K562 (cell line): ENCODE results near the gene LST1. TPM values are rescaled to one million over a fixed set of nuclear protein-coding genes. Genes with fewer than 3 reads are reported as not detected.

Source experiments
- AFF1 ChIP-seq, 2 experiments: fragments of 450-650 bp; IDR thresholded peaks; 2 replicates each; pipeline ENCODE4 v1.6.1; 2018; ENCODE audit warnings: mild to moderate bottlenecking in 2 of 2, low read depth in 1 of 2; ENCODE audit not compliant: partially characterized antibody in 2 of 2
- ARHGAP35 ChIP-seq: fragments of 450-650 bp; IDR thresholded peaks from 2 replicates; pipeline ENCODE4 v1.6.1; 2018; ENCODE audit not compliant: partially characterized antibody
- ATF3 ChIP-seq, 2 experiments: fragments of 450-650 bp in 1 of 2; sonication (generic) in 1 of 2; formaldehyde crosslinking in 1 of 2; IDR thresholded peaks in 1 of 2; conservative IDR thresholded peaks in 1 of 2; 2 replicates each; pipeline versions ENCODE4 v1.6.1 to v1.8.1; 2016 to 2023; ENCODE audit warnings: mild to moderate bottlenecking in 2 of 2, moderate library complexity in 2 of 2, inconsistent platforms in 1 of 2, missing genetic modification reagents in 1 of 2
- CEBPB ChIP-seq: fragments of 450-650 bp; IDR thresholded peaks from 2 replicates; pipeline ENCODE4 v1.6.1; 2016; ENCODE audit warnings: missing genetic modification characterization, missing compliant biosample characterization
- CEBPG ChIP-seq, 3 experiments: fragments of 200-800 bp in 1 of 3; sonication (Bioruptor generic) in 1 of 3; sonication (generic) in 1 of 3; formaldehyde crosslinking in 1 of 3; IDR thresholded peaks in 2 of 3; conservative IDR thresholded peaks in 1 of 3; 2 replicates each; pipeline versions ENCODE4 v1.6.1 to v1.8.0; 2016 to 2022; ENCODE audit warnings: missing compliant biosample characterization in 2 of 3, missing genetic modification characterization in 2 of 3, mild to moderate bottlenecking in 1 of 3, missing genetic modification reagents in 1 of 3
- GATAD2A ChIP-seq: fragments of 450-650 bp; IDR thresholded peaks from 2 replicates; pipeline ENCODE4 v1.6.1; 2017
- HMG20B ChIP-seq: fragments of 250-450 bp; sonication (Bioruptor Pico); IDR thresholded peaks from 2 replicates; pipeline ENCODE4 v1.5.0; 2021; ENCODE audit warnings: mild to moderate bottlenecking
- KDM4B ChIP-seq, 2 experiments: fragments of 450-650 bp in 1 of 2; sonication (generic) in 1 of 2; IDR thresholded peaks; 2 replicates each; pipeline ENCODE4 v1.6.1; 2016 to 2017; ENCODE audit warnings: borderline replicate concordance in 2 of 2, antibody characterized with exemption in 1 of 2, low read depth in 1 of 2, mild to moderate bottlenecking in 1 of 2
- LCOR ChIP-seq: sonication (generic); formaldehyde crosslinking; IDR thresholded peaks from 2 replicates; pipeline ENCODE4 v1.8.0; 2022; ENCODE audit warnings: mild to moderate bottlenecking, missing genetic modification reagents
- MTA2 ChIP-seq: fragments of 450-650 bp; IDR thresholded peaks from 2 replicates; pipeline ENCODE4 v1.6.1; 2016; ENCODE audit warnings: low read depth
- MYC ChIP-seq, 2 experiments: fragments of 250-450 bp in 1 of 2; sonication (Bioruptor Pico) in 1 of 2; IDR thresholded peaks; 2 replicates each; pipeline versions ENCODE4 v1.5.1 to v1.6.1; 2012 to 2021; ENCODE audit warnings: low read depth in 2 of 2, borderline replicate concordance in 1 of 2, improper control_type of control experiment in 1 of 2, low read length in 1 of 2, mild to moderate bottlenecking in 1 of 2, moderate library complexity in 1 of 2
- RUNX1 ChIP-seq: sonication (generic); IDR thresholded peaks from 2 replicates; pipeline ENCODE4 v1.6.1; 2016; ENCODE audit warnings: antibody characterized with exemption, low read depth
- SMARCE1 ChIP-seq: fragments of 450-650 bp; IDR thresholded peaks from 2 replicates; pipeline ENCODE4 v1.7.1; 2016; ENCODE audit warnings: mild to moderate bottlenecking
- SPI1 ChIP-seq: IDR thresholded peaks from 2 replicates; pipeline ENCODE4 v1.6.1; 2011; ENCODE audit warnings: low read depth, low read length, control low read depth, borderline replicate concordance
- SREBF2 ChIP-seq: sonication (generic); formaldehyde crosslinking; IDR thresholded peaks from 2 replicates; pipeline ENCODE4 v1.4.0; 2020; ENCODE audit warnings: mild to moderate bottlenecking, missing genetic modification reagents
- STAG1 ChIP-seq: sonication (generic); formaldehyde crosslinking; IDR thresholded peaks from 2 replicates; pipeline ENCODE4 v1.5.0; 2020; ENCODE audit warnings: missing genetic modification reagents, borderline replicate concordance
- SUPT5H ChIP-seq: fragments of 450-650 bp; IDR thresholded peaks from 2 replicates; pipeline ENCODE4 v1.6.1; 2016
- ZBTB2 ChIP-seq: fragments of 450-650 bp; IDR thresholded peaks from 2 replicates; pipeline ENCODE4 v1.6.1; 2016; ENCODE audit warnings: antibody characterized with exemption
- ZFP1 ChIP-seq: fragments of 450-650 bp; formaldehyde crosslinking; IDR thresholded peaks from 2 replicates; pipeline ENCODE4 v1.4.0; 2020; ENCODE audit warnings: mild to moderate bottlenecking, mixed read lengths
- ZFX ChIP-seq: sonication (generic); formaldehyde crosslinking; IDR thresholded peaks from 2 replicates; pipeline ENCODE4 v1.8.0; 2022; ENCODE audit warnings: mild to moderate bottlenecking, missing genetic modification reagents, moderate library complexity
- ZNF586 ChIP-seq: fragments of 450-650 bp; formaldehyde crosslinking; conservative IDR thresholded peaks from 2 replicates; pipeline ENCODE4 v1.4.0; 2020; ENCODE audit warnings: mild to moderate bottlenecking, moderate library complexity
- polyA plus RNA-seq, 8 experiments: library from polyadenylated mRNA; depleted of rRNA in 4 of 8; stranded (reverse) in 5 of 8; unstranded in 3 of 8; fragments of >200 nt; fragmentation: Nextera tagmentation in 2 of 8; fragmentation: Illumina TruSeq in 1 of 8; extraction: Ambion mirVana in 2 of 8; extraction: Trizol in 1 of 8; gene quantifications; 2 replicates each; pipeline versions ENCODE4 v1.2.1 to v1.2.3, GENCODE V29; 2011 to 2014; ENCODE audit warnings: inconsistent platforms in 1 of 8, missing spikeins in 1 of 8
- total RNA-seq, 7 experiments: library from RNA; depleted of rRNA in 6 of 7; stranded (reverse); fragments of >200 nt in 6 of 7; fragmentation: Illumina TruSeq in 2 of 7; extraction: Trizol in 2 of 7; gene quantifications; 2 replicates each; pipeline versions ENCODE4 v1.2.1 to v1.2.3, GENCODE V29; 2011 to 2021; ENCODE audit warnings: low replicate concordance in 1 of 7

The LST1 gene
- total and polyA plus RNA-seq, 9 of the 15 experiments (the other 6 are each of a cell fraction or from before 2014, with no cell fraction given): 0.82 to 7.8 (median 1.7) TPM

- TF ChIP-seq AFF1 (IDR thresholded peaks at IDR 0.05; ENCODE audit: low read depth in 1 of 2, partially characterized antibody in 2 of 2) (peak; percentile 42 to 60), ZFX (CRISPR knock-in tag) (peak; percentile 87), GATAD2A (no peak; the same call in 1 of the 2 replicates), CEBPB (tag) (peak; percentile 91), RUNX1 (no peak), SUPT5H (peak; percentile 67), CEBPG (CRISPR knock-in tag; IDR thresholded peaks at IDR 0.05) (peak; percentile 83; the same call in 1 of the 2 replicates), CEBPG (tag; conservative IDR thresholded peaks at IDR 0.05 in 1 of 2, IDR thresholded peaks at IDR 0.05 in 1 of 2) (peak; percentile 39 to 73; a peak in 2 of 4 replicates), LCOR (CRISPR knock-in tag) (peak; percentile 71), HMG20B (no peak), ATF3 (IDR thresholded peaks at IDR 0.05) (peak; percentile 41), ATF3 (CRISPR knock-in tag; conservative IDR thresholded peaks at IDR 0.05) (no peak), SMARCE1 (no peak), SPI1 (peak; percentile 88), ZBTB2 (no peak; the same call in none of the 2 replicates), MYC (IDR thresholded peaks at IDR 0.05; ENCODE audit: low read depth, low read length) (peak; percentile 93), MYC (CRISPR knock-in tag; IDR thresholded peaks at IDR 0.05; ENCODE audit: borderline replicate concordance, low read depth) (no peak), MTA2 (peak; percentile 31), SREBF2 (CRISPR knock-in tag) (0 out of 2 replicates have a peak, but pooled peaks have one; percentile 29), ZFP1 (CRISPR knock-in tag) (no peak), ZNF586 (CRISPR knock-in tag) (no peak), ARHGAP35 (peak; percentile 71), KDM4B (IDR thresholded peaks at IDR 0.05; ENCODE audit: borderline replicate concordance in 2 of 2, low read depth in 1 of 2) (peak in 1 of 2 experiments; percentile 99; a peak in 2 of 4 replicates), STAG1 (CRISPR knock-in tag) (no peak; the same call in 1 of the 2 replicates)
These were observed 38.9 kb upstream of the LST1 start, which contains the start of gene NFKBIL1 (continued) for GRCh38 chr6:31546958-31547726.
